ENCODE data around the gene PROP1.
"Not testable (repeated sequence)": the region's sequence is repeated elsewhere in the genome, so short reads cannot be mapped to it uniquely, and the experiment has no call there.

The PROP1 gene

GRCh38 chr5:177958696-177959095, 37.3 kb downstream of the PROP1 start:
- no peaks in the 10 kb centered on the region for H3K36me3 ChIP-seq (ENCODE audit: low read length)
- H4K20me1 ChIP-seq (ENCODE audit: low read depth, low read length) = no peaks in the 10 kb centered on the region
- no peaks in the 10 kb centered on the region for H3K9me2 ChIP-seq (replicated peaks; ENCODE audit: insufficient read depth, low read length)
- H3K79me2 ChIP-seq (ENCODE audit: insufficient read depth, low read length) = no peaks in the 10 kb centered on the region
- no peaks in the 10 kb centered on the region for H3F3A ChIP-seq (ENCODE audit: insufficient read depth)
- no peak overlapping the region for H3K4me3 ChIP-seq (ENCODE audit: insufficient read depth, low read length, poor library complexity, severe bottlenecking)
- no peaks in the 10 kb centered on the region for H3K27me3 ChIP-seq (ENCODE audit: low read length)
- H3K27ac ChIP-seq (ENCODE audit: low read depth, low read length) = no peak overlapping the region
- H3K4me2 ChIP-seq (ENCODE audit: low read depth, low read length, poor library complexity, severe bottlenecking) = no peak overlapping the region
- TF ChIP-seq CTCF (IDR thresholded peaks at IDR 0.05; ENCODE audit: insufficient read depth, low read length, poor library complexity, severe bottlenecking) (no peak), EZH2phosphoT487 (conservative IDR thresholded peaks at IDR 0.05; ENCODE audit: low read length) (no peak)
- H3K9me3 ChIP-seq (ENCODE audit: insufficient read depth, low read length) = no peaks in the 10 kb centered on the region
- H2AFZ ChIP-seq (ENCODE audit: low read depth, low read length, severe bottlenecking) = no peak overlapping the region
- H3K9ac ChIP-seq (ENCODE audit: low read length) = no peak overlapping the region

DNA sequence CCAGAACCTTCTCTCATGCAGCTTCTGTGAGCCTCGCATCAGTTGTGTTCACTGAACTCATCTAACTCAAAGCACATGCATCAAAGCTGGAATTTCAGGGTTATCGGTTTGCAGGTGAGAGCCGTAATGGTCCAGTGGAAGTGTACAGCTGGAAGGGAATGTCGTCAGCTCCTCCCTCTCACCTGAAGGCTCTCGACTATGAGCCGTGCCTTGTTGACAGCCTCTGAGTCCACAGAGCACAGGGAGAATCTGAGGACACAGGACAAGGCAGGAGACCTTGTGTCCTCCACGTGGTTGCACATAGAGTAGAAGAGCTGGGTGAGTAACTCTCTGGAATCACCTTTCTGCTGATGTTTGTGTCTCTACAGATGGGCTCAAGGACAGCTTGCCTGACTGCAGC, 38.8 kb downstream of the PROP1 start:
- no peaks in the 10 kb centered on the region for H3K36me3 ChIP-seq (ENCODE audit: low read length)
- H3K9me3 ChIP-seq (ENCODE audit: insufficient read depth, low read length) = no peaks in the 10 kb centered on the region
- no peak overlapping the region for H2AFZ ChIP-seq (ENCODE audit: low read depth, low read length, severe bottlenecking)
- H3K27ac ChIP-seq (ENCODE audit: low read depth, low read length) = no peak overlapping the region
- H3K79me2 ChIP-seq (ENCODE audit: insufficient read depth, low read length) = no peaks in the 10 kb centered on the region
- no peak overlapping the region for H3K9ac ChIP-seq (ENCODE audit: low read length)
- H3K27me3 ChIP-seq (ENCODE audit: low read length) = no peaks in the 10 kb centered on the region
- H3K4me3 ChIP-seq (ENCODE audit: insufficient read depth, low read length, poor library complexity, severe bottlenecking) = no peak overlapping the region
- no peak overlapping the region for H3K4me2 ChIP-seq (ENCODE audit: low read depth, low read length, poor library complexity, severe bottlenecking)
- H3K9me2 ChIP-seq (replicated peaks; ENCODE audit: insufficient read depth, low read length) = no peaks in the 10 kb centered on the region
- no peaks in the 10 kb centered on the region for H4K20me1 ChIP-seq (ENCODE audit: low read depth, low read length)
- H3F3A ChIP-seq (ENCODE audit: insufficient read depth) = no peaks in the 10 kb centered on the region
- no peak for TF ChIP-seq EZH2phosphoT487 (conservative IDR thresholded peaks at IDR 0.05; ENCODE audit: low read length)
- TF ChIP-seq CTCF (IDR thresholded peaks at IDR 0.05; ENCODE audit: insufficient read depth, low read length, poor library complexity, severe bottlenecking) = no peak

DNA sequence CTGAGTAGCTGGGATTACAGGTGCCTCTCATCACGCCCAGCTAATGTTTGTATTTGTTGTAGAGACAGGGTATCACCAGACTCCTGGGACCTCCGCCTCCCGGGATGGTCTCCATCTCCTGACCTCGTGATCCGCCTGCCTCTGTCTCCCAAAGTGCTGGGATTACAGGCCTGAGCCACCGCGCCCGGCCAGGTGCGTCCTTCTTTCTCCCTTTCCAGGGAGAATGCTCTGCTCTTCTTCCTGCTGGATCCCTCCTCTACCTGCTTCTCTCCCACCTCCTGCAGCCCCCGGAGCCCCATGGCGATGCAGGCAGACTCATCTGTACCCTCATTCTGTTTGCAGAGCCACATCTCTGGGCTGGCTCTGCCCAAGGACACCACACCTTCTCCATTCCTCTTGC, 42.9 kb downstream of the PROP1 start:
- not testable (repeated sequence) for H3K79me2 ChIP-seq (ENCODE audit: insufficient read depth, low read length); H3F3A ChIP-seq (ENCODE audit: insufficient read depth); H3K4me3 ChIP-seq (ENCODE audit: insufficient read depth, low read length, poor library complexity, severe bottlenecking); H2AFZ ChIP-seq (ENCODE audit: low read depth, low read length, severe bottlenecking); H3K36me3 ChIP-seq (ENCODE audit: low read length); H3K9ac ChIP-seq (ENCODE audit: low read length); H3K27me3 ChIP-seq (ENCODE audit: low read length); H3K27ac ChIP-seq (ENCODE audit: low read depth, low read length); H3K9me2 ChIP-seq (replicated peaks; ENCODE audit: insufficient read depth, low read length); H3K4me2 ChIP-seq (ENCODE audit: low read depth, low read length, poor library complexity, severe bottlenecking); H3K9me3 ChIP-seq (ENCODE audit: insufficient read depth, low read length); H4K20me1 ChIP-seq (ENCODE audit: low read depth, low read length)

- H3K9me3 ChIP-seq (ENCODE audit: insufficient read depth, low read length); H3K9ac ChIP-seq (ENCODE audit: low read length); H3K36me3 ChIP-seq (ENCODE audit: low read length); H3F3A ChIP-seq (ENCODE audit: insufficient read depth); H3K9me2 ChIP-seq (replicated peaks; ENCODE audit: insufficient read depth, low read length); H3K79me2 ChIP-seq (ENCODE audit: insufficient read depth, low read length); H3K27me3 ChIP-seq (ENCODE audit: low read length); H4K20me1 ChIP-seq (ENCODE audit: low read depth, low read length); H3K4me2 ChIP-seq (ENCODE audit: low read depth, low read length, poor library complexity, severe bottlenecking); H3K4me3 ChIP-seq (ENCODE audit: insufficient read depth, low read length, poor library complexity, severe bottlenecking); H2AFZ ChIP-seq (ENCODE audit: low read depth, low read length, severe bottlenecking); H3K27ac ChIP-seq (ENCODE audit: low read depth, low read length): not testable (repeated sequence)
Measured at GRCh38 chr5:177949656-177950055, 46.4 kb downstream of the PROP1 start.

DNA sequence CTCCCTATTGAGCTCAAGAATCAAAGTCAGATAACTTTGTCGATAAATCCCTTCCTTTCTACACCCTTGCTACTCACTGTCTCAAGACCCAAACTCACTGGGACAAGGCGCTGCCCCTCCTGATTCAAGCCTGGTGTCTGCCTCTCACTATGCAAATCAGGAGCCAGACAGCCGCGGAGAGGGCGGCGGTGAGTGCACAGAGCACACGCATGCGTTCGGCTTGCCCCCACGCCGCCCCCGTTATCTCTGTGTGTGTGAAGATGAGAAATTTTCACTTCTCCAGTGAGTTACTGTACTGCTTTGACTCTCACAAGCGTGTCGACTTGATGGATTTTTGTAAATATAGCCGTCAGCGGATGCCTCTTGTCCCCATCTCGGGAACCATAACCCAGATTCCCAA, 47.0 kb downstream of the PROP1 start:
- H3K4me2 ChIP-seq (ENCODE audit: low read depth, low read length, poor library complexity, severe bottlenecking); H3F3A ChIP-seq (ENCODE audit: insufficient read depth); H3K36me3 ChIP-seq (ENCODE audit: low read length); H2AFZ ChIP-seq (ENCODE audit: low read depth, low read length, severe bottlenecking); H3K9me2 ChIP-seq (replicated peaks; ENCODE audit: insufficient read depth, low read length); H3K9me3 ChIP-seq (ENCODE audit: insufficient read depth, low read length); H4K20me1 ChIP-seq (ENCODE audit: low read depth, low read length); H3K27me3 ChIP-seq (ENCODE audit: low read length); H3K9ac ChIP-seq (ENCODE audit: low read length); H3K27ac ChIP-seq (ENCODE audit: low read depth, low read length); H3K4me3 ChIP-seq (ENCODE audit: insufficient read depth, low read length, poor library complexity, severe bottlenecking); H3K79me2 ChIP-seq (ENCODE audit: insufficient read depth, low read length): not testable (repeated sequence)

GRCh38 chr5:177947912-177948311, 48.1 kb downstream of the PROP1 start:
- H3K9me2 ChIP-seq (replicated peaks; ENCODE audit: insufficient read depth, low read length); H4K20me1 ChIP-seq (ENCODE audit: low read depth, low read length); H2AFZ ChIP-seq (ENCODE audit: low read depth, low read length, severe bottlenecking); H3K4me3 ChIP-seq (ENCODE audit: insufficient read depth, low read length, poor library complexity, severe bottlenecking); H3F3A ChIP-seq (ENCODE audit: insufficient read depth); H3K27ac ChIP-seq (ENCODE audit: low read depth, low read length); H3K9ac ChIP-seq (ENCODE audit: low read length); H3K9me3 ChIP-seq (ENCODE audit: insufficient read depth, low read length); H3K36me3 ChIP-seq (ENCODE audit: low read length); H3K4me2 ChIP-seq (ENCODE audit: low read depth, low read length, poor library complexity, severe bottlenecking); H3K79me2 ChIP-seq (ENCODE audit: insufficient read depth, low read length); H3K27me3 ChIP-seq (ENCODE audit: low read length): not testable (repeated sequence)

Measured in SU-DHL-6 (cell line).